Measurements from ENCODE around the gene FAM89A.
"Not testable (repeated sequence)": the region's sequence is repeated elsewhere in the genome, so short reads cannot be mapped to it uniquely, and the experiment has no call there.

The FAM89A gene

DNA sequence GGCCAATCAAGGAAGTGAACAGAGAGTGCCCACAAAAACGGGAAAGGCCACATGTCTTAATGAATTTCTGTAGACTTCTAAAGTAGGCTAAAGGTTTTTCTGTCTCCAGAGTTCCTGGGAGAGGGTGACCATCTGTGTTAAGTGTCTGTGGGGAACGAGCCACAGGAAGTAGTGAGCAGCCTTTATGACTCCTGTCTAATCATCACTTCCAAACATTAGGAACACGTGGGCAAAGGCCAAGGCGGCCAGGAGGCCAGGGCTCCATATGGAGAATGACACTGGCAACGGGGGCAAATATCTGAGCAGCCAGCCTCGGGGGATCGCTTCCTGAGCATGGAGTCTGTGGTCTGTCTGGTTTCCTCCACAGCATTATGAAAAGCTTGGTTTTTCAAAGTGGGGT is 7.1 kb downstream of the FAM89A start:
- no peak for DNase-seq
- H3K9me3 Mint-ChIP-seq: no peaks in the 10 kb centered on the region
- peaks cover 17% of the 10 kb centered on the region for H3K4me1 Mint-ChIP-seq
- peaks cover 6% of the 10 kb centered on the region for H3K36me3 Mint-ChIP-seq
- no peaks in the 10 kb centered on the region for H3K27me3 Mint-ChIP-seq
- CTCF ChIA-PET: no interaction called here
- no peak overlapping the region for H3K27ac Mint-ChIP-seq
- no peak overlapping the region for H3K4me3 Mint-ChIP-seq

DNA sequence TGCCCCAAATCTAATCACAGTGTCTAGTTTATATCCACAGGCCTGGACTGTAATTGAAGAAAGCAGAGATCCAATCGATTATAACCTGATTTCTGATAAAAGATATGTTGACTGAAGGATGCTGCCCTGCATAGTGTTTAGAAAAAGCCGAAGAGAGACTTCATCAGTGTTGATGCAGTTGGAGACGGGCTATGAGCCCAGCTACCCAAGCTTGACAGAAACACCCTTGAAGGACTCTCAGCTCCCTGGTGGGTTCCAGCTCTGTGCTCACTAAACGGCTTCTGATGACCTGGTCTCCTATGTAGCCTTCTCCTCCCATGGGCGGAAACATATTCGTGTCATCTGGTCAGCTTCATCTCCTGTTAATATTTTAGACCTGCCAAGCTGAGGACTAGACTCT is 10.2 kb downstream of the FAM89A start:
- CTCF ChIA-PET: no interaction called here
- Mint-ChIP-seq H3K9me3 (no peaks in the 10 kb centered on the region), H3K36me3 (no peaks in the 10 kb centered on the region), H3K4me1 (no peaks in the 10 kb centered on the region), H3K27me3 (no peaks in the 10 kb centered on the region), H3K27ac (no peak overlapping the region), H3K4me3 (no peak overlapping the region)
- DNase-seq: no peak

- H3K27ac Mint-ChIP-seq, H3K4me1 Mint-ChIP-seq, H3K9me3 Mint-ChIP-seq, H3K27me3 Mint-ChIP-seq, CTCF ChIA-PET, DNase-seq, H3K36me3 Mint-ChIP-seq, H3K4me3 Mint-ChIP-seq: not testable (repeated sequence)
These were observed 10.8 kb downstream of the FAM89A start for GRCh38 chr1:231029247-231029646.

DNA sequence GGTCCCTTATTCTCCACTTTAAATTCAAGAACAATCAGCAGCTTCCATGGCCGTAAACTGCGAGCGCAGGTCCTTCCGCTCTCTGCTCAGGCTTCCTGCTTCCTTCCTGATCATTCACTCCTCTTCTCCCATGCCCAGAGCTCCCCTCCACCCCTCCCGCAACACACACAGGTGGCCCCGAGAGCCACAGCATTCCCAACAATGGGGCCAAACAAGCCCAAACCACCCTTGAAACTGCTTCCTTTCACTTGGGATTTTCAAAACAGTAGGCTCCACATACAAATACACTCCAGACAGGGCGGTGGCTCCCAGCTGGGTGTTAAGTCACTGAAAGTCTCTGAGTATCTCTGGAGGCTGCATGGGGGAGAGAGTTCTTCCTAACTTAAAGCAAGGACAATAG is 11.4 kb downstream of the FAM89A start:
- no peaks in the 10 kb centered on the region for H3K9me3 Mint-ChIP-seq
- CTCF ChIA-PET: no interaction called here
- no peaks in the 10 kb centered on the region for H3K27me3 Mint-ChIP-seq
- H3K4me3 Mint-ChIP-seq: no peak overlapping the region
- no peak for DNase-seq
- H3K4me1 Mint-ChIP-seq: no peaks in the 10 kb centered on the region
- H3K36me3 Mint-ChIP-seq: no peaks in the 10 kb centered on the region
- H3K27ac Mint-ChIP-seq: no peak overlapping the region

GRCh38 chr1:231027971-231028370 is 12.1 kb downstream of the FAM89A start:
- Mint-ChIP-seq H3K9me3 (no peaks in the 10 kb centered on the region), H3K4me1 (no peaks in the 10 kb centered on the region), H3K27me3 (no peaks in the 10 kb centered on the region), H3K27ac (no peak overlapping the region), H3K36me3 (no peaks in the 10 kb centered on the region), H3K4me3 (no peak overlapping the region)
- DNase-seq: no peak
- CTCF ChIA-PET: no interaction called here

DNA sequence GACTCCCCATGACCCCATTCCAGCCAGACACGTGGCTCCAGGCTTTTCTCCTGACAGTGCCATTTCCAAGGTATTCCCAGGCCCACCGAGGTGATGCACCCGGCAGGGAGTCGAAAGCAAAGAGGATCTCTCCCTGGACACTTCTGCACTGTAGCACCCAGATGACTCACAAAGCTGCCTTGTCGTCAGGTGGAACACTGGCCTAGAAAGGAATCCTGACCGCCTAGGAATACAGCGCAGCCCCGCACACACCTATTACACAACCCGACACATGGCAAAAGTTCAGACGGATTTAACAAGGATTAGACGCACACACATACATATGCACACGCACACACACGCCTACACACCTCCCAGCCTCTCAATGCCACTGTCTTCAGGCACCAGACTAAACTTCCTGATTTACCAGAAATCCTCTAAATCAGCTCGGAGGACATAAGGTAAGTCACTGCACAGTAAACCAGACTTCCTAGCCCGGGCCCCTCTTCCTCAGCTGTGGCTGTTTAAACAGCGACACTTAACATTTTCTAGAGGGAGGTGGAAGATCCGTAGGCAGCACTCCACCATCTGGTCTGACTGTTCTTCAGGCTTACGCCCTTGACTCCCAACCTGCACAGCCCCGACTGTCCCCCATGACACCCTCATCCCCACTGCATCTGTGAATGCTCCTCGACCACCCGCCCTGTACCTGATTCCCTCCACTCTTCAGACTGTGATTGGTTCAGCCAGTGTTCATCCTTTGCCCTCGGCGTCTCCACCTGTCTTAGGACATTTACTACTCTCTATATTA is 12.7 kb downstream of the FAM89A start:
- no peak for DNase-seq
- Mint-ChIP-seq H3K4me3 (no peak overlapping the region), H3K9me3 (no peaks in the 10 kb centered on the region), H3K27ac (no peak overlapping the region), H3K27me3 (no peaks in the 10 kb centered on the region), H3K36me3 (no peaks in the 10 kb centered on the region), H3K4me1 (no peaks in the 10 kb centered on the region)
- CTCF ChIA-PET: no interaction called here

GRCh38 chr1:231026576-231026975 is 13.5 kb downstream of the FAM89A start:
- no peak for DNase-seq
- H3K4me3 Mint-ChIP-seq: no peak overlapping the region
- CTCF ChIA-PET: no interaction called here
- no peak overlapping the region for H3K27ac Mint-ChIP-seq
- H3K36me3 Mint-ChIP-seq: no peaks in the 10 kb centered on the region
- no peaks in the 10 kb centered on the region for H3K27me3 Mint-ChIP-seq
- no peaks in the 10 kb centered on the region for H3K4me1 Mint-ChIP-seq
- H3K9me3 Mint-ChIP-seq: no peaks in the 10 kb centered on the region

DNA sequence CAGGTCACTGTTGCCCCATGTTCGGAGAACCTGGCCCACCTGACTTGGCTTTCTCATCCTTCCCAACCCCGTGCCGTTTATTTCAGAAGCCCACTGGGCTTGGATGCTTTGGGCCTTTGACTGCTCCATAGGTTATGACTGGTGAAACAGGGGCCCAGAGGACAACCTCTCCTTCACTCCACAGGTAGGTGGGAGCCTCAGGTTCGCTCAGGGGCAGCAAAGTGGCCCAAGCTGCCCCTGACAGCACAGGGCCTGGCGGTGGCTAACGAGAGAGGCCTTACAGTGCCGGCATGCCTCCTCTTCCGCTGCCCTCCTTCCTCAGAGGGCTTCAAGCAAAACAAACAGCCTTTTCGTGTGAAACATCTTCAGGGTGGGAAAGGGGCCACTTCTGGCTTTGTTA is 16.9 kb downstream of the FAM89A start:
- no peaks in the 10 kb centered on the region for H3K9me3 Mint-ChIP-seq
- no peak for DNase-seq
- peaks cover 2% of the 10 kb centered on the region for H3K36me3 Mint-ChIP-seq
- CTCF ChIA-PET: no interaction called here
- no peak overlapping the region for H3K27ac Mint-ChIP-seq
- no peak overlapping the region for H3K4me3 Mint-ChIP-seq
- H3K27me3 Mint-ChIP-seq: no peaks in the 10 kb centered on the region
- peaks cover 15% of the 10 kb centered on the region for H3K4me1 Mint-ChIP-seq

DNA sequence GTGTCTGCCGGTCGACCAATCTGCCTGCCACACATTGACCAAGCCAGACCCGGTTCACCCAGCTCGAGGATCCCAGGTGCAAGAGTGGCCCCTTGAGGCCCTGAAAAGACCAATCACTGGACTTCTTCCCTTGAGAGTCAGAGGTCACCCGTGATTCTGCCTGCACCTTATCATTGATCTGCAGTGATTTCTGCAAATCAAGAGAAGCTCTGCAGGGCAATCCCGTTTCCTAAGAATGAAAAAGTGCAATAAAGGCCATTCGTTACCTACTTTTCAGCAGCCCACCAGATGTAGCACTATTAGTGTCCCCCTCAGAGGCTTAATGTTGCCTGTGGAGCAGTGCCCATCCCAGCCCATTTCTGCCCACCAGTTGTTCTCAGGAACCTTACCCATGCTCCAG is 17.5 kb downstream of the FAM89A start:
- H3K4me3 Mint-ChIP-seq, H3K9me3 Mint-ChIP-seq, H3K27ac Mint-ChIP-seq, H3K27me3 Mint-ChIP-seq, H3K36me3 Mint-ChIP-seq, DNase-seq: not testable (repeated sequence)
- CTCF ChIA-PET: interaction anchor here (0.6 to 1.0 kb wide), 2 partner anchors 8 to 584 kb away, joined by 3 to 4 read pairs; no protein-coding TSS in a partner anchor
- H3K4me1 Mint-ChIP-seq: peaks cover 15% of the 10 kb centered on the region

- H3K4me3 Mint-ChIP-seq: no peak overlapping the region
- no peaks in the 10 kb centered on the region for H3K9me3 Mint-ChIP-seq
- H3K4me1 Mint-ChIP-seq: peaks cover 15% of the 10 kb centered on the region
- no peak overlapping the region for H3K27ac Mint-ChIP-seq
- DNase-seq: no peak
- H3K36me3 Mint-ChIP-seq: peaks cover 2% of the 10 kb centered on the region
- H3K27me3 Mint-ChIP-seq: no peaks in the 10 kb centered on the region
- CTCF ChIA-PET: interaction anchor here (1.0 kb wide), 1 partner anchor 9 kb away, joined by 4 read pairs; no protein-coding TSS in a partner anchor
These were observed 18.5 kb downstream of the FAM89A start for GRCh38 chr1:231021540-231022031.

GRCh38 chr1:231020816-231021215 is 19.2 kb downstream of the FAM89A start:
- peak overlapping the region; percentile 73 for H3K27ac Mint-ChIP-seq
- DNase-seq: no peak
- no peak overlapping the region for H3K4me3 Mint-ChIP-seq
- H3K27me3 Mint-ChIP-seq: no peaks in the 10 kb centered on the region
- CTCF ChIA-PET: no interaction called here
- peaks cover 2% of the 10 kb centered on the region for H3K36me3 Mint-ChIP-seq
- H3K9me3 Mint-ChIP-seq: no peaks in the 10 kb centered on the region
- peaks cover 15% of the 10 kb centered on the region for H3K4me1 Mint-ChIP-seq

- CTCF ChIA-PET: no interaction called here
- H3K4me1 Mint-ChIP-seq: peaks cover 15% of the 10 kb centered on the region
- peak overlapping the region; percentile 50 for H3K4me3 Mint-ChIP-seq
- DNase-seq: peak; percentile 26
- H3K27ac Mint-ChIP-seq: peak overlapping the region; percentile 73
- no peaks in the 10 kb centered on the region for H3K9me3 Mint-ChIP-seq
- H3K36me3 Mint-ChIP-seq: peaks cover 2% of the 10 kb centered on the region
- H3K27me3 Mint-ChIP-seq: no peaks in the 10 kb centered on the region
These were observed 19.9 kb downstream of the FAM89A start for GRCh38 chr1:231020139-231020601.

DNA sequence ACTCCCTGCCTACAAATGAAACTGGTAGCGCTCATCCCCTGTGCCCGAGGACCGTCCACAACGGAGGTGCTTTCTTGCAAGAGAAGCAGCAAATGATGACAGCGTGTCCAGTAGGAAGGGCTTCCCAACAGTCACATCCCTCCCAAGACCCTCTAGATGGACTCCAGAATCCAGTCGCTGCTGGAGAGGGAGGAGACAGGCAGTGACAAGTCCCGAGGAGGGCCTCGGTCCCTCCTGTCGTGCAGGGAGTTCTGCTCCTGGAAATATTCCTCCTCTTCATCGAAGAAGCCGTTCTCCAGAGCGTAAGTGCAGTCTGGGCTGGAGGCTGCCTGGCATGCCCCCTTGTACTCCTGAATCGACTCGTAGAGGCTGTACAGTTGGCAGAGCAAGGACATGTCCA is 20.3 kb downstream of the FAM89A start:
- H3K4me3 Mint-ChIP-seq: no peak overlapping the region
- H3K4me1 Mint-ChIP-seq: peaks cover 15% of the 10 kb centered on the region
- peaks cover 2% of the 10 kb centered on the region for H3K36me3 Mint-ChIP-seq
- H3K9me3 Mint-ChIP-seq: no peaks in the 10 kb centered on the region
- CTCF ChIA-PET: no interaction called here
- H3K27me3 Mint-ChIP-seq: no peaks in the 10 kb centered on the region
- H3K27ac Mint-ChIP-seq: no peak overlapping the region
- no peak for DNase-seq

GRCh38 chr1:231016966-231017365 is 23.1 kb downstream of the FAM89A start:
- peaks cover 2% of the 10 kb centered on the region for H3K36me3 Mint-ChIP-seq
- no peak for DNase-seq

GRCh38 chr1:231016234-231016633 is 23.8 kb downstream of the FAM89A start:
- Mint-ChIP-seq H3K27ac (no peak overlapping the region), H3K4me3 (no peak overlapping the region), H3K27me3 (no peaks in the 10 kb centered on the region), H3K4me1 (peaks cover 15% of the 10 kb centered on the region), H3K9me3 (no peaks in the 10 kb centered on the region), H3K36me3 (peaks cover 2% of the 10 kb centered on the region)
- DNase-seq: no peak
- CTCF ChIA-PET: interaction anchor here (0.6 kb wide), 1 partner anchor 20 kb away, joined by 3 read pairs; no protein-coding TSS in a partner anchor

More at GRCh38 chr1:231016966-231017365, 23.1 kb downstream of the FAM89A start:
- Mint-ChIP-seq H3K4me3 (no peak overlapping the region), H3K9me3 (no peaks in the 10 kb centered on the region), H3K4me1 (peaks cover 15% of the 10 kb centered on the region), H3K27me3 (no peaks in the 10 kb centered on the region), H3K27ac (no peak overlapping the region)
- CTCF ChIA-PET: interaction anchor here (0.9 kb wide), 1 partner anchor 36 kb away, joined by 3 read pairs; no protein-coding TSS in a partner anchor

Data from activated naive CD4-positive, alpha-beta T cell treated with anti-CD3 and anti-CD28 coated beads, Interleukin-2, amount 10 ng/mL, durations not matched to agents 7 days and 5 days (primary cell).